Measurements from ENCODE around the gene ACOT6.
"Not testable (repeated sequence)": the region's sequence is repeated elsewhere in the genome, so short reads cannot be mapped to it uniquely, and the experiment has no call there.

DNA sequence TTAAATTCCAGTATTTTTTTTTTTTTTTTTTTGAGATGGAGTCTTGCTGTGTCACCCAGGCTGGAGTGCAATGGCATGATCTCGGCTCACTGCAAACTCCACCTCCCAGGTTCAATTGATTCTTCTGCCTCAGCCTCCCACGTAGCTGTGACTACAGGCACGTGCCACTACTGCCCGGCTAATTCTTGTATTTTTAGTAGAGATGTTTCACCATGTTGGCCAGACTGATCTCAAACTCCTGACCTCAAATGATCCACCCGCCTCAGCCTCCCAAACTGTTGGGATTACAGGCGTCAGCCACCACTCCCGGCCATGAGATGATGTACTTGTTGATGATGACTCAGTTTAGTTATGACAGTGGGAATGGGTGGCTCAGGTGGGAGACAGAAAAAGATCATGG lies 38.1 kb upstream of the ACOT6 start:
- TF ChIP-seq, protein P1, sequence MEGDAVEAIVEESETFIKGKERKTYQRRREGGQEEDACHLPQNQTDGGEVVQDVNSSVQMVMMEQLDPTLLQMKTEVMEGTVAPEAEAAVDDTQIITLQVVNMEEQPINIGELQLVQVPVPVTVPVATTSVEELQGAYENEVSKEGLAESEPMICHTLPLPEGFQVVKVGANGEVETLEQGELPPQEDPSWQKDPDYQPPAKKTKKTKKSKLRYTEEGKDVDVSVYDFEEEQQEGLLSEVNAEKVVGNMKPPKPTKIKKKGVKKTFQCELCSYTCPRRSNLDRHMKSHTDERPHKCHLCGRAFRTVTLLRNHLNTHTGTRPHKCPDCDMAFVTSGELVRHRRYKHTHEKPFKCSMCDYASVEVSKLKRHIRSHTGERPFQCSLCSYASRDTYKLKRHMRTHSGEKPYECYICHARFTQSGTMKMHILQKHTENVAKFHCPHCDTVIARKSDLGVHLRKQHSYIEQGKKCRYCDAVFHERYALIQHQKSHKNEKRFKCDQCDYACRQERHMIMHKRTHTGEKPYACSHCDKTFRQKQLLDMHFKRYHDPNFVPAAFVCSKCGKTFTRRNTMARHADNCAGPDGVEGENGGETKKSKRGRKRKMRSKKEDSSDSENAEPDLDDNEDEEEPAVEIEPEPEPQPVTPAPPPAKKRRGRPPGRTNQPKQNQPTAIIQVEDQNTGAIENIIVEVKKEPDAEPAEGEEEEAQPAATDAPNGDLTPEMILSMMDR (IDR thresholded peaks at IDR 0.05): not testable (repeated sequence)
- not testable (repeated sequence) for TF ChIP-seq POLR2A (IDR thresholded peaks at IDR 0.05)
